H54 (cell line): Measurements from ENCODE around the gene IFNLR1.

Experiments
- DNase-seq: peaks from one replicate; pipeline ENCODE4 v3.0.0; 2011; ENCODE audit warnings: low spot score, mixed read lengths; ENCODE audit not compliant: insufficient read length
- FAIRE-seq: peaks from 3 replicates; lab custom pipeline; 2011; peaks lifted over from hg19 to GRCh38; lab: Jason Lieb, UNC
- POLR2A ChIP-seq: IDR thresholded peaks from 2 replicates; pipeline ENCODE4 v1.6.1; 2011; ENCODE audit warnings: low read depth, mild to moderate bottlenecking, low read length

The IFNLR1 gene

DNA sequence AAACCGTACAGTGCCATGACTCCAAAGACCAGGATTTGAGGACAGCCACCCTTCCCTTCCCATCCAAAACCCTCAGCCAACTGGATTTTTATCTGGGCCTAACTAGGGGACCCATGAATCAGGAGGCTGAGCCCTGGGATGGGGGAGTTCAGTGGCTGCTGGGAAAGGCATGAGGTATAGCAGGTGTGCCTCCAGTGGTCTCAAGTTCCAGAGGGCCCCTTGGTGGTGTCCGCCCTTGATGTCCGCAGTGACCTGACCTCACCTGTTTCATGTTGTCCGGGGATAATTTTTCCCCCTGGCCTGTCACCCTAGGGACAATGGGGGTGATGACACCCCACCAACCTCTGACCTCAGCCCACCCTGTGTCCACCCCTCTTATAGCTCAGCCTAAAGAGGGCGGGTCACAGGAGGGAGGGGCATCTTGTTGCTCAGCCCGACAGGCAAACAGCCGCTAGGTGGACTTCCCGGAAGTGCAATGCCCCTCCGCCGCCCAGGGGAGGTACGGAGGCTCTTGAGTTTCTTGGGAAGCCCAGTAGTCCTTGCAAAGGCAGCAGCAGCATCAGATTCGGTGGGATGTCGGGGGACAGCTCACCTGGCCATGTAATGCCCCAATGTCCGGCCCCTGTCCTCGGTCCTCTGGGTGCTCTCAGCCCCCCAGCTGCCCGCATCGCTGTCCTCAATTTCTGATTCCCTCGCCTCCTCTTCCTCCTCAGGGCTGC is 30.4 kb downstream of the IFNLR1 start:
- no peak for TF ChIP-seq POLR2A
- FAIRE-seq (no peak), DNase-seq (no peak)

DNA sequence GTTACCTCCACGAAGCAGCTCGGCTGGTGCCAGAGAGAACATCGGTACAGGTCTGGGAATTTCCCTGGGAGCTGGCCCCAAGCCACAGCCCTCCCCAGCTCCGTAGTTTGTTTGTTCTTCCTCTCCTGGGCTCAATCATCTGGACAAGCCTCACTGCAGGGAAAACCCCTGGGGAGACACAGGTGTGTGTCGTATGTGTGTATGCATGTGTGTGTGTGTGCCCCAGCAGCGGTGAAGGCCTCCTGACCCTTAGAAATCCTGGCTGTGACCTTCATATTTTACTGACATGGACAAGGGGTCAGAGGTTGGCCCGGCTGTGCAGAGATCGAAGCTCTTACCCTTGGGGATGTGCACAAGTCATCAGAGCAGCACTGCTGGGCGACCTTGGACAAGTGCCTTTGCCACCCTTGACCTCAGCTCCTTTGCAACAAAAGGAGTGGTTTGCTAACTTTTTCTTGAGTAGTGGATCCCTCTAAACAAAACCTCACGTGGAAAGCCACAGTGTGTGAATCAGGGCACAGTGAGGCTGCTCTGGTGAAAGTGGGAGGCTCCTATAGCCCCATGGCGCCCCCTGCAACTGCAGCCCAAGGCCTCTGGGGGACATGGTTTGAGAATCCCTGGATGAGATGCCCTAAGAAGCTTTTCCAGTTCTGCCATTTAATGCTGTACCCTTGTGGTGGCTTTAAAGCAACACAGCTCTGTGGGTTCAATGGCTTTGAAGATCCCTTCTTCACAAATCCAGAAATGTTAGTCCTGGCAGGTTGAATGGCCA is 31.9 kb downstream of the IFNLR1 start:
- no peak for TF ChIP-seq POLR2A
- FAIRE-seq (no peak), DNase-seq (no peak)

GRCh38 chr1:24154215-24154614 is 32.9 kb downstream of the IFNLR1 start:
- DNase-seq (no peak), FAIRE-seq (no peak)
- no peak for TF ChIP-seq POLR2A

DNA sequence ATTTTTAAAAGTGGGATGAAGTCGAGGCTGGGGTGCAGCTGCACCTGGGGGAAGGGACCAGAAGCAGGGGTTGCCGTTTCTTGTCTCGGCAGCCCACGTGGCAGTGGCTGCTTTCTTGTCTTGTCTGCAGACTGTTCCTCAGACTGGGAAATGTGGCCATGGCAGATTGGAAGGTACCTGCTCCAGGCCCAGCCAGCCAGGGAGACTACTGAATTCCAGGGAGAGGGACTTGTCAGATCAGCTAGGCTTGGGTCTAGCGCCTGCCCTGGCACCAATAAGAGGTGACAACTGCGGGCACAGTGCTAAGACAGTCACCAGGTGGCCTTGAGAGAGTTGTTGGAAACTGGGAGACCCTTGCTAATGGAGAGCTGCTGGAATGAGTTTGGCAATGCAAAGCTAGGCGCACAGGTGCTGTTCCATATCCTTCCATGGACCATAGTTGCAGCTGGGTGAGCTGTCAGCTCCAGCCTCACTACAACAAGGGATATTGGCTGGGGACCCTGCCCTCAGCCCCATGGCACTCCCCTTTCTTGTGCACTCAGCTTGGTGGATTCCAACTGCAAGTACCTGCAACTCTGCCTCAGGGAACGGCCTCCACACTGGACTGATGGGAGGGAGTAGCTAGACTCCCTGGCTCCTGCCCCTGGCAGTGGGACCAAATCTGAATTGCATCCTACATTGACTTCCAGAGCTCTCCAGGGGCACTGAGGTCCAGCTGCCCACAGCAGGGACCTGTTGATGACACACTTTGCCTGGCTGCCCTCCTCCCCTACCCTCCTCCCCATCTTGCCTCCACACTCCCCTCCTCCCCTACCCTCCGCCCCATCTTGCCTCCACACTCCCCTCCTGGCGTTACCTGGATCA is 34.2 kb downstream of the IFNLR1 start:
- TF ChIP-seq POLR2A: no peak
- no peak for FAIRE-seq

DNA sequence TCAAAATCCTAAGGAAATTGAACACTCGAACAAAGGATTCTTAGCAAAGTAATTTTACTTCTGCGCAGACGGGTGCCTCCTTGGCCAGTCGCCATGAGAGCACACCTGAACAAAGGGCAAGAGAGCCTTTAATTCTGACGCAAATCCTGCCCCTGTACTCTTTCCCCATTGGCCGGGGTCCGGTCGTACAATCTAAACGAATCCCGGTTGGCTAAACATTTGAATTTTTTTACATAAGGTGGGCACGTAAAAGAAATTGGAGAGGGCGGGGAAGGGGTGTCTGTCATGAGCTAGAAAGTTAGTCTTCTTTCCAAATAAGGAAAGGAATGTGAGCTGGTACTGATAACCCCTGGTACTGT is 35.9 kb downstream of the IFNLR1 start:
- FAIRE-seq: no peak
- no peak for TF ChIP-seq POLR2A
- no peak for DNase-seq

More for the DNA sequence above, 34.2 kb downstream of the IFNLR1 start:
- DNase-seq: no peak

- FAIRE-seq (no peak), DNase-seq (peak; percentile 62)
- TF ChIP-seq POLR2A: no peak
Measured at GRCh38 chr1:24150234-24151174, 36.6 kb downstream of the IFNLR1 start.

DNA sequence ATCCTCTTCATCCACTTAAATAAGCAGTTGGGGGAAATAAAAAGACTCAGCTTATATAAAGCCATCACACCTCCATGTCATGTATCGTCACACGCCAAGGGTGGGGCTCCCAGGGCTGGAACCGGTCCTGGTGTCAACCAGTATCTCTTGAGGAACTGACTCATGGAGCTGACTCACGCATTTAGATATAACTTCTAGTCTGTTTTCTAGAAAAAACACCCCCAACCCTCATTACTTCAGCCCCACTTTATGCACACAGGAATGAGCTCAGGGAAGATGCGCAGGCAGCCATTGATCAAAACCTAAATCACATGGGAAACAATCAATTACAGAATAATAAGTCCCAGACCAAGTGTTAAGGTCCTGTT is 37.2 kb downstream of the IFNLR1 start:
- FAIRE-seq (peak; percentile 75), DNase-seq (peak; percentile 40)
- TF ChIP-seq POLR2A: no peak

- TF ChIP-seq POLR2A: no peak
- FAIRE-seq (no peak), DNase-seq (no peak)
Measured at GRCh38 chr1:24147816-24148215, 39.3 kb downstream of the IFNLR1 start.

DNA sequence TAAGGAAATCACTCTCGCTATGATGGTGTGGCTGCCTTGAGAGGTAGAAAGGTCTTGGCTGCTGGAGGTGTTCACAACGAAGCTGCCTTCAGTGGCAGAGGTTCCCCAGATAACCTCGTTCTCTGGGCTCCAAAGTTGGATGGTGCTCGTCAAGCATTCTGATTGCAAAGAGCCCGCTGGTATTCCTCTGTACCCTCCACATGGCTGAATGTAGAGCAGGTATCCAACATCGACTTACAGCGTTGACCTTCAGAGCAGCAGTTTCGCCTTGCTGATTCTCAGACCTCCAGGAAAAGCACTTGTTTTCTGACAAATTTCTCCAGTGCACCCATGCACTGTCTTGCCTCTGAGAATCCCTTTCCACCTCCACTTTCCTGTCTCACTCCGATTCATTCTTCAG is 39.9 kb downstream of the IFNLR1 start:
- TF ChIP-seq POLR2A: no peak
- DNase-seq (no peak), FAIRE-seq (no peak)

- FAIRE-seq (no peak), DNase-seq (peak; percentile 33)
- peak; percentile 33; the same call in 1 of the 2 replicates for TF ChIP-seq POLR2A
Measured at GRCh38 chr1:24142546-24143534, 44.2 kb downstream of the IFNLR1 start, which contains the start of gene IL22RA1. Gene IL22RA1, minus strand, starts transcription at chr1:24143140. Its CDS starts 58 bp downstream, at chr1:24143082.

DNA sequence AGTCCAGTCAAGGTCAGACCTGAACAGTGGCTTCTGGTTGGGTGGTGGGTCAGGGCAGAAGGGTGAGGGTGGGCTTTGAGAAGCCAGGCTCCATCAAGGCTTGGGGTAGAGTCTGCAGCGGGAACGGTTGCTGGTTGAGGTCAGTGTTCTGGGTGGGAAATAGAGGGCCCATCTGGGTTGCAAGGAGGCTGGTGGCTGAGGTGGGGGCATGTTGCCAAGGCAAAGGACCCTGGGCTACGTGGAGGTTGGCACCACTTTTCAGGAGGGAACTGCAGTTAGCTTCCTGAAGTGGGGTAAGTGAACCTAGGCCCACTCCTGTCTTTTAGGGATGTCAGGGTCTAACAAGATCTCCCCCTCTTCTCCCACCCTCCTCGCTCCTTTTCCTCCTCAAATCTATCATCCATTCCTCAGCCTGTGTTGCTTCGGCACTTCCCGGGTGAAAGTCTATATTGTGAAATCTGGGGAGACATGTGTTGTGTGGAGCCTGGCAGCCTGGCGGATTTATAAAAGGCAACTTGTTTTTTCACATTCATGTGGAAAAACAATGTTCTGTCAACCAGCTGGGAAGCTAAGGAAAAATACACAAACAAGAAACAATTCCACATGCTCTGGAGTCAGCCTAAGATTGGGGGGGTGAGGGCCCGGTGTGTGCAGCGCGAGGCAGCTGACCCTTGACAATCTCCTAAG is 45.6 kb downstream of the IFNLR1 start:
- FAIRE-seq: no peak
- no peak for TF ChIP-seq POLR2A
- no peak for DNase-seq
